GM19372 (cell line): ENCODE data around the gene TPSG1.

Source experiments
- ATAC-seq: cut with Tn5 transposase; IDR thresholded peaks from one replicate; pipeline ENCODE4 v1.9.1; 2021; ENCODE audit warnings: mild to moderate bottlenecking, low read depth, moderate library complexity; ENCODE audit not compliant: unreplicated experiment

The TPSG1 gene

DNA sequence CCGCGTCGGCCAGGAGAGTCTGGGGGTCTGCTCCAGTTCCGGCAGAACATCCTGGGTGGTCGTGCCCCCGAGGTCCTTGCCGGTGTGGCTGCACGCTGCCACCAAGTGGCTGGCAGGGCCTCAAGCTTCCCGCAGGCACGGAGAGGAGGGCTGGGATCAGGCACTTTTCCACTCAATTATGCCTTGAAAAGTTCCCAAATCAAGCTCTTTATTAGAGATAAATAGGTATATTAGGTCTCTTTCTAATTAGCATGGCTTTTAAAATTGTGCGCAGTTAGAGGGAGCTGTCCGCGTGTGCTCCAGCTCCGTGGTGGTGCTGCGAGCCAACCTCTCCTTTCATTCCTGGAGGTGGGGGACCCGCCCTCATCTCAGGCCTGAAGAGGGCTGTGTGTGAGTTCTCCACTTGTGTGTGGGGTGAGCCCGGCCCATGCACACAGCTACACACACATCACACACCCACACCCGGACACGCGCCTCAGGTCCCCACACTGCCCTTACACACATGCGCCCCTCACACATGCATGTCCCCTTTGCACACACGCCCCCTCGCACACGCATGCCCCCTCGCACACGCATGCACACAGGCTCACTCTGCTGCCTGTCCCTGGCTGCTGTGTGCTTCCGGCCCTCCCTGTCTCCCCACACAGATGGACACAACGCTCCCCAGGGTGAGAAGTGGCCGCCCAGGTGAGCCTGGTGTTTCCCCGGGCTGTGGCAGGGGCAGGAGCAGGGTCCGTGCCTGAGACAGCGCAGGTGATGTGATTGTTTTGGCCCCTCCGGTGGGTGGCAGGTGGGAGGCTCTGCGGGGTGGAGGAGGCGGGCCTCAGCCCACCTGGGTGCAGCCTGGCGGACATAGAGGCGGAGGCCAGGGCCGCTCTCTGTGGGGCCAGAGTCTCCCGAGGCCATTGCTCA, 43.4 kb downstream of the TPSG1 start:
- no peak for ATAC-seq

DNA sequence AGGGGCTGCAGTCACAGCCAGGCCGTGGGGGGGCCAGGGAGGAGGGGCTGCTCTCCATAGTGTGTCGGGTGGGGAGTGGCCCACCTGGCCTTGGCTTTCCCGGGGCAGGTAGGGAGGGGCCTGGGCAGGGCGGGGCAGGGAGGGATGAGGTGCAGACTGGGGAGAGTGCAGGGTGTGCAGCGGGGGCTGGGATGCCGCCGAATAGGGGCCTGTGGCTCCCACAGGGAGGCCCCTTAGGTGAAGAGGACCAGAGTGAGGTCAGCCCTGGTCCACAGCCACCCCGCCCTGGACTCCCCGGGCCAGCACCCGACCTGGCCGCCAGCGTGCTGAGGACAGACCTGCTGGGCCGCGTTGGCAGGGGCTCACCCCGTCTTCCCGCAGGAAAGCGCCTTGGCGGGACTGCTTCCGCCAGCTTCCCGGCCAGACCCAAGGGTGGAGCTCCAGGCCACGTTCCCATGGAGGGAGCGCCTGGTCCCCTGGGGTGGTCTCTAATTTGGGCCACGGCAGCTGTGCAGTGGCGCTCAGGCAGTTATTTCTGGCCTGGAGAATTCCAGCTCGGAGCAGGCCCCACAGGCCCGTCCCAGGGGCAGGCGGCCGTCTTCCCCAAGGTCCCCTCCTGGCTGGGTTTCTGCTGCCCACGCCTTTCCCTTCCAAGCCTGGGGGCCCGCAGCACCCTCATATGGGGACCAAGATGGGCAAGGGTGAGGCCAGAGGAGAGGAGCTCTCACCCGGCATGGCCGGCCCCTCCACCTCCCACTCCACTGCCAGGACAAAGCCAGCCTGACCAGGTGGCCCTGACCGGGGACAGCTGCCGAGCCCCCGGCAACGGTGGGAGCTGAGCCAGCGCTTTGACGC, 44.3 kb downstream of the TPSG1 start:
- ATAC-seq = no peak

DNA sequence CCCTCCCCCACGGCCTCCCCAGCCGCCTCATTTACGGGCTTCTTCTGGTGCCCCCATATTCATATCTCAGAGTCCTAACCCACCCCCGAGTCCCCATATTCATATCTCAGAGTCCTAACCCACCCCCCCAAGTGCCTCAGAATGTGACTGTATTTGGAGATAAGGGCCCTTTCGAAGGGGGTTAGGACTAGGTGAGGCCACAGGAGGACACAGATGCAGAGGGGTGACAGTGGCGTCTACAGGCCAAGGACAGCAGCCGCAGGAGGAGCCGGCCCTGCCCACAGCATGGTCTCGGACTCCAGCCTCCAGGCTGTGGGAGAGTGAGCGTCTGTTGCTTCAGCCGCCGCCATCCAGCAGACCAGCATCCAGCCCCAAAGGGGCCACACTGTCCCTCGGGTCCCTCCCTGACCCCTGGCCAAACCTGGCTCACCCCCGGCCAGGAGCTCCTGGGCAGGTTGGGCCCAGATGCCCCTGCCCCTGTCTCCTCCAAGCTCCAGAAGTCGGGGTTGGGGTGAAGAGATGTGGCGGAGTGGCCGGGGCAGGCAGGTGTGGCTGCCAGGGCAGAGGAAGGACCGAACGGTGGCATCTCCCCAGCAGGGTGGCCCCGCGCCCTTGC, 46.7 kb downstream of the TPSG1 start:
- no peak for ATAC-seq

DNA sequence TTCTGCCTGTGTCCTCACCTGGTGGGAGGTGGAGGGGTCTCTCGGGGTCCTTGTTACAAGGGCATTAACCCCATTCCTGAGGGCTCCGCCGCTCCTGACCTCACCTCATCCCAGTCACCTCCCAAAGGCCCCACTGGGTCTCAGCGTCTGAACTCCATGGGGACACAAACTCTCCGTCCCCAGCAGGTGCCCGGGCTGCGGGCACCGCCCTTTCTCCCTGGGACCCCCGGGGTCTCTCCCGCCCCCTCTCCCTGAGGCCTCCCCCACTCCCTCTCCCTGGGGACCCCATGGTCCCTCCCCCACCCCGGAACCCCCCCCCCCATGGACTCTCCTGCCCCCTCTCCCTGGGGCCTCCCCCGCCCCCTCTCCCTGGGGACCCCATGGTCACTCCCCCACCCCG, 47.3 kb downstream of the TPSG1 start:
- no peak for ATAC-seq

DNA sequence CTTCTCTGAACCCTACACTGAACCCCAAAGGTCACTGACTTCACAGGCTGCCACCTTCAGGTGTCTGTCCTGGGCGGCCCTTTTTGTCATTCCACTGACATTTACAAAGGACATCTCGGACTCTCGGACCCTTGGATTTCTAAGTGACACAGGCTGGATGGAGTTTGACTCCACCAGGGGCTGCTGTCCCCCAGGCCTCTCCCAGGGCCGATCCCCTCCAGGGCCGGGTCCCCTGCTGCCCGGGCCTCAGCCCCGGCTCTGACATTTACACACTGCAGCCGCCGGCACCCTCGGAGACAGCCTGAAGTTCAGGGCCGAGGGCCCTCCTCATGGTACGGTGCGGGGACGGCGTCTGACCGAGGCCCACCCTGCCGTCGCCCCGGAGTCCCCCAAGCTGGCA, 48.0 kb downstream of the TPSG1 start:
- ATAC-seq = no peak

DNA sequence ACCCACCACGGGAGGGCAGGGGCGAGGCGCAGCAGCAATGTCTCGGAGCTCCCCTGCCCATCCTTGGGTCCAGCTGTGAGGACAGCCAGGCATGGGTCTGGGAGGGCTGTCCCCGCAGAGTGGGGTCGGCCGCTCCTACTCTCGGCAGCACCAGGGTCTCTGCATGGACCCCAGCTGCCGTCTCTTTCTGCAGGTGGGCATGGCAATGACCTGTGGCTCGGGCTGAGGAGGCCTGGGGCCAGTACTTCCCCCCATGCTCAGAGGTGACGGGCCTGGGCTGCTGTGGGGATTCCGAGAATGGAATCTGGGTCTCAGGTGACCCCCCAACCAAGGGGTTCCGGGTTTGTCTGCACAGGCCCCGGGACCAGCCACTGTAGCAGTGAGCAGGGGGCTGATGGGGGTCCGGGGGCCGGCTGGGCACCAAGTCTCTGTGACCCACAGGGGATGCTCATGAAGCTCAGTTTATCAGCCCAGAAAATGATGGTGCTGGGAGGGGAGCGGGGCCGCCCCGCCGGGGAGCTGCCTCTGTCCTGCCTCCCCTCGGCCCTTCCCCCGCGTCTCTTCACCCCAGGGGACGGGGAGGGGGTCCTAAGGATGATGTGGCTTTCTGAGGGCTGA, 48.7 kb downstream of the TPSG1 start:
- ATAC-seq = no peak

DNA sequence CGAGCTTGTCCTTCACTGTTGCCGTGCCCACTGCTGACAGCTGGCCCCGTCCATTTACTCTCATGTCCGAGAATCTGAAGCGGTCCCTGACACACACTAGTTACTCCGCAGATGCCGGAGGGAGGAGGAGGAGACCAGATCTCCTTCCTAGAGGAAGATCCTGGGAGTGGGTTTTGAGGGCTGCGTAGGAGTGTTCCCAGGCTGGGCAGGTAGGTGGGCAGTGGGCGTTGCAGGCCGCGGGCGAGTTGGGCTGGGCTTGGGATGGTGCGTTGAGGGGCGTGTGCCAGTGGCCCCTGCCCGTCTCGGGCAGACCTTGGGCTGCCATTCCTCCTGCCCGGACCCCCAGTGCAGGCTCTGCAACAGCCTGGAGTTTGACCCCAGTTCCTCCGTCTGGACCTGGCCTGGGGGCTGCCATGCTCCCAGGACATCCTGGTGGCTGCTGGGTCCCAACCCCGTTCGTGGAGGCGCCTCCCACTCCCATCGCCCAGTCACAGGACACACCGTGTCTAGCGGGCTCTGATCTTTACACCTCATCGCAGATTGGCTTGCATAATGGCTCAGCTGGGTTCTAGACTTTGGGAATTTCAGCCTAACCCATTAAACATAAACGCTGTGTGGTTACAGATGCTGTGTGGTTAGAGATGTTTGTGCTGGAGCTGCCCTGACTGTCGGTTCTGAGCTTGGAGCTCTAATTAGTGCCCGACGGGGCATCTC, 49.3 kb downstream of the TPSG1 start:
- ATAC-seq = no peak

DNA sequence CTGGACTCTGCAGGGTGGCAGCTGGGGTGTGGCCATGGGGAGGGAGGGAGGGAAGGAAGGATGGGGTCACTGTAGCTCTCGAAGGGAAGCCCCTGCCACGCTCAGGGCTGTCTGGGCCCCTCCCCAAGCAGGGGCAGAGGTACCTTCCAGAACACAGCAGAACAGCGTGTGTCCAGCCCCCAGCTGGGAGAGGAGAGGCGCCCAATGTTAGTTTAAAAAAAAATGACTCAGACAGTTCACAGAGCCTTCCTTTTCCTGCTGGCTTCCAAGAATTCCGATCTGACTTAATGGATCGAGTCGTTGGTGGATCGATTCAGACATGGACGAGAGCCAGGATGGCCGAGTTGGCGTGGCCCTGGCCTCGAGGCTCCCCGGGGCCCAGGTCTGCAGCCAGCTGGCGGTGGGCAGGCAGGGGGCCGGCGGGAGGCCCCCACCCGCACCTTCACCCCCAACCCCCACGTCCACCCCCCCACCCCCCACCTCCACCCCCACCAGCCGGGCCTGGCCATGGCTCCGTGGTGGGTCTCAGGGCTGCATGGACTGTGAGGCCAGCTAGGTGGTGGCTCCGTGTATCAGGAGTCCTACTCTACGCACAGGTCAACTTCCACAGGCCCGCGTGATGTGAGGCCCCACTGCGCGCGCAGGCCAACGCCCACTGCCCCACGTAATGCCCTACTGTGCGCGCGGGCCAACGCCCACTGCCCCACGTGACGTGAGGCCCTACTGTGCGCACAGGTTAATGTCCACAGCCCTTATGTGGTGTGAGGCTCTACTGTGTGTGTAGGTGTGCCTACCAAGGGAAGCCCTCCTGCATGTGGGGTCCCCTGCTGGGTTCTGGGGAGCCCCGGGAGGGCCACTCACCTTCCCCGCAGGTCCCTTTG, 50.4 kb downstream of the TPSG1 start:
- no peak for ATAC-seq

DNA sequence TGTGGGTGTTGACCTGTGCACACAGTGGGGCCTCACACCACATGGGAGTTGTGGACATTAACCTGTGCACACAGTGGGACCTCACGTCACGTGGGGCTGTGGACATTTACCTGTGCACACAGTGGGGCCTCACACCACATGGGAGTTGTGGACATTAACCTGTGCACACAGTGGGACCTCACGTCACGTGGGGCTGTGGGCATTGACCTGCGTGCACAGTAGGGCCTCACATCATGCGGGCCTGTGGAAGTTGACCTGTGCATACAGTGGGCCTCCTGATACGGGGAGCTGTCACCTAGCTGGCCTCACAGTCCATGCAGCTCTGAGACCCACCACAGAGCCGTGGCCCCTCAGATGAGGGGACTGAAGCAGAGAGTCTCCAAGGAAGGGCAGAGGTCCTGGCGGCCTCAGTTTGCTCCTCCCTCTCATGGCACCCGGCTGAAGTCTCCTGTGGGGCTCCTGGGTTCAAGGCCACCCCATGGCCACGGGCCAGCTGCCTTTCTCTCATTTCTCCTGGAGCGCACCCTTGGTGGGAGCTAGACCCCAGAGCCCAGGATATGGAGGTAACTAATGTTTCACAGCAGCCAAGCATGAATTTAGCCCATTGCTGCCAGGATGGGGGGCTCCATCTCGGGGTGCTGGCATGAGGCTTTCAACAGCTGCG, 51.1 kb downstream of the TPSG1 start:
- no peak for ATAC-seq

DNA sequence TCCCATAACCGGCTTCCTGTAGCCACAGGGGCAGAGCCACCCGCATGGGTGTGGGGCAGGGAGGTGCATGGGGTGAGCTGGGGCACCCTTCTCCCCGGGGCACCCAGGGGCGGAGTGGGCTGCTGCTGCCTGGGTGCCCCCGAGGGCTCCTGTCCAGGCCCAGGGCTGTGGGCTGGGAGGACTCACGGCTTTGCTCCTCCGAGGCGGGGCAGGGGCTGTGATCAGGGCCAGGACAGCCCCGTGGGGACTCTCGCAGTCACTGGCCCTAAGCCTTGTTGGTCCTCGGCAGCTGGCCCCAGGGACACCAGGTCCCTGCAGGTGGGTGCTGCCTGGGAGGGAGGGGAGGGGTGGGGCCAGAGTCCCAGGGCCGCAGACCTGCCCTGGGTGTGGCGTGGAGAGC, 52.4 kb downstream of the TPSG1 start:
- no peak for ATAC-seq

DNA sequence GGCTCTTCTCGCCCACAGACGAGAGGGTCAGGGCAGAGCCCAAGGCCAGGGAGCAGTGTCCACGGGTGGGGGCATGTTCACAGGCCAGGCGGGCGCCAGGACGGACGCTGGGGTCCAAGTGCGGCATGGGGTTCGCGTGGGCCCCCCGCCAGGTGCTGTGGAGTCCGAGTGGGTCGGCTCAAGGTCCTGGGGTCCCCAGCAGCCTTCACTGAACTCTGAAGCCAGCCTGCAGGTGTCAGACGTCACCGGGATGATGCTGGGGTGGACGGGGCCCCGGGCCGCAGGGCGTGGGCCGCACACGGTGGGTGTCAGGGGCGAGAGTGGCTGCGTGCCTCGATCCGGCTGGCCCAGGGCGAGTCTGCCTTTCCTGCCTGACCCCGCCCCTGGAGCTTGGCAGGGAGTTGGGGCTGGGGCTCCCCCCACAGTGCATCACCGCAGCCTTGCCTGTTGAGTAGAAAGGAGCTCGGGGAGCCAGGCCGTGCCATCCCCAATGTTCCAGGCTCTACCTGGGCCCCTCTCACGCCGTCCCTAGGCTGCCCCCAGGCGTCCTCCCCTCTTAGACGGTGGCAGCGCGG, 53.1 kb downstream of the TPSG1 start:
- ATAC-seq = no peak
